GM21825 (cell line): Measurements from ENCODE around the gene ST7L.
"Not testable (repeated sequence)": the region's sequence is repeated elsewhere in the genome, so short reads cannot be mapped to it uniquely, and the experiment has no call there.

Experiments used
- ATAC-seq: cut with Tn5 transposase; IDR thresholded peaks from one replicate; pipeline ENCODE4 v1.9.1; 2021; ENCODE audit warnings: mild to moderate bottlenecking, moderate library complexity; ENCODE audit not compliant: unreplicated experiment

Gene ST7L

GRCh38 chr1:112501810-112502641, 116.9 kb downstream of the ST7L start:
- peak; percentile 70 for ATAC-seq

- ATAC-seq: no peak
Observed at GRCh38 chr1:112496290-112496689, 122.7 kb downstream of the ST7L start.

- no peak for ATAC-seq
Observed at GRCh38 chr1:112493351-112493750, 125.6 kb downstream of the ST7L start.

GRCh38 chr1:112492076-112492475, 126.9 kb downstream of the ST7L start:
- no peak for ATAC-seq

GRCh38 chr1:112488141-112488540, 130.8 kb downstream of the ST7L start:
- no peak for ATAC-seq

- ATAC-seq: not testable (repeated sequence)
Observed at GRCh38 chr1:112487686-112488085, 131.3 kb downstream of the ST7L start.

- ATAC-seq: not testable (repeated sequence)
Observed at GRCh38 chr1:112486063-112486462, 132.9 kb downstream of the ST7L start.

- ATAC-seq: no peak
Observed at GRCh38 chr1:112478314-112478713, 140.6 kb downstream of the ST7L start.

GRCh38 chr1:112477550-112477949, 141.4 kb downstream of the ST7L start:
- ATAC-seq: no peak
